Measurements from ENCODE around the gene HIVEP3. TPM values are rescaled to one million over a fixed set of nuclear protein-coding genes. Genes with fewer than 3 reads are reported as not detected.

Gene HIVEP3
- total RNA-seq, 1 experiment from 2014 or later: 6.0 TPM

GRCh38 chr1:41641941-41642527 lies 276.7 kb downstream of the HIVEP3 start:
- intact Hi-C loops (cut with micrococcal nuclease; ENCODE audit: unreplicated experiment) (no loop called here), in situ Hi-C loops (cut with HindIII; ENCODE audit: low pct_unique_long_range_greater_than_20kb, low sequenced_read_pairs) (no loop called here)
- no peak overlapping the region for H3K27ac ChIP-seq (ENCODE audit: low read length)
- DNase-seq (ENCODE audit: low read depth, low spot score) (no peak), ATAC-seq (no peak)
- BruUV-seq (replicated peaks): no TSS peak
- no peak overlapping the region for H3K4me3 ChIP-seq (ENCODE audit: low read depth in 2 of 2, low read length in 2 of 2)
- no peaks in the 10 kb centered on the region for H3K27me3 ChIP-seq (ENCODE audit: control insufficient read depth, insufficient read depth, low read length)
- H3K9me3 ChIP-seq (ENCODE audit: control insufficient read depth, insufficient read depth, low read depth, low read length): no peaks in the 10 kb centered on the region
- ChIA-PET CTCF (no interaction called here), POLR2A (no interaction called here)
- no peaks in the 10 kb centered on the region for H3K4me1 ChIP-seq (ENCODE audit: control insufficient read depth, insufficient read depth, low read length)
- no peaks in the 10 kb centered on the region for H3K36me3 ChIP-seq (ENCODE audit: control insufficient read depth, insufficient read depth, low read length)
- TF ChIP-seq CTCF (IDR thresholded peaks at IDR 0.05) (no peak), TCF7L2 (IDR thresholded peaks at IDR 0.05; ENCODE audit: low read depth, low read length) (no peak), SIN3A (IDR thresholded peaks at IDR 0.05; ENCODE audit: borderline replicate concordance, insufficient read depth, low read depth, low read length) (no peak), POLR2AphosphoS5 (IDR thresholded peaks at IDR 0.05; ENCODE audit: low read depth, low read length) (no peak)
- TF ChIP-seq, protein P1, sequence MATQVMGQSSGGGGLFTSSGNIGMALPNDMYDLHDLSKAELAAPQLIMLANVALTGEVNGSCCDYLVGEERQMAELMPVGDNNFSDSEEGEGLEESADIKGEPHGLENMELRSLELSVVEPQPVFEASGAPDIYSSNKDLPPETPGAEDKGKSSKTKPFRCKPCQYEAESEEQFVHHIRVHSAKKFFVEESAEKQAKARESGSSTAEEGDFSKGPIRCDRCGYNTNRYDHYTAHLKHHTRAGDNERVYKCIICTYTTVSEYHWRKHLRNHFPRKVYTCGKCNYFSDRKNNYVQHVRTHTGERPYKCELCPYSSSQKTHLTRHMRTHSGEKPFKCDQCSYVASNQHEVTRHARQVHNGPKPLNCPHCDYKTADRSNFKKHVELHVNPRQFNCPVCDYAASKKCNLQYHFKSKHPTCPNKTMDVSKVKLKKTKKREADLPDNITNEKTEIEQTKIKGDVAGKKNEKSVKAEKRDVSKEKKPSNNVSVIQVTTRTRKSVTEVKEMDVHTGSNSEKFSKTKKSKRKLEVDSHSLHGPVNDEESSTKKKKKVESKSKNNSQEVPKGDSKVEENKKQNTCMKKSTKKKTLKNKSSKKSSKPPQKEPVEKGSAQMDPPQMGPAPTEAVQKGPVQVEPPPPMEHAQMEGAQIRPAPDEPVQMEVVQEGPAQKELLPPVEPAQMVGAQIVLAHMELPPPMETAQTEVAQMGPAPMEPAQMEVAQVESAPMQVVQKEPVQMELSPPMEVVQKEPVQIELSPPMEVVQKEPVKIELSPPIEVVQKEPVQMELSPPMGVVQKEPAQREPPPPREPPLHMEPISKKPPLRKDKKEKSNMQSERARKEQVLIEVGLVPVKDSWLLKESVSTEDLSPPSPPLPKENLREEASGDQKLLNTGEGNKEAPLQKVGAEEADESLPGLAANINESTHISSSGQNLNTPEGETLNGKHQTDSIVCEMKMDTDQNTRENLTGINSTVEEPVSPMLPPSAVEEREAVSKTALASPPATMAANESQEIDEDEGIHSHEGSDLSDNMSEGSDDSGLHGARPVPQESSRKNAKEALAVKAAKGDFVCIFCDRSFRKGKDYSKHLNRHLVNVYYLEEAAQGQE (IDR thresholded peaks at IDR 0.05; ENCODE audit: insufficient read depth in 1 of 2, low read depth in 2 of 2, low read length in 1 of 2): no peak

DNA sequence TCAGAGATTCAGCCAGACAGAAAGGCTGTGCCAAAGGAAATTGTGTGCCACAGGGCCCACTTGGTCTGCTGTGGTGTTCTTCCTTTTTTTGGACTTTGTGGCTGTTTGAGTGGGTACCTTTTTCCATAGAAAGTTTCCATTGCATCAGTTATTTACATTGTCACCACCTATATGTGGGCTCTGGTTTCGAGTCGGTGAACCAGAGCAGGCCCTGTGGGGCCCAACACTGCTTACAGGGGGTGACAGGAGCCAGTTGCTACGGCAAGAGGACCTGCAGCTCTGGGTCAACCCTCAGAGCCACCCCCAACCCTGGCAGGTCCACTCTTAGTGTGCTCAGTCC lies 277.3 kb downstream of the HIVEP3 start:
- Histone ChIP-seq H3K27me3 (ENCODE audit: control insufficient read depth, insufficient read depth, low read length) (no peaks in the 10 kb centered on the region), H3K4me3 (ENCODE audit: low read depth in 2 of 2, low read length in 2 of 2) (no peak overlapping the region), H3K27ac (ENCODE audit: low read length) (no peak overlapping the region), H3K9me3 (ENCODE audit: control insufficient read depth, insufficient read depth, low read depth, low read length) (no peaks in the 10 kb centered on the region), H3K4me1 (ENCODE audit: control insufficient read depth, insufficient read depth, low read length) (no peaks in the 10 kb centered on the region), H3K36me3 (ENCODE audit: control insufficient read depth, insufficient read depth, low read length) (no peaks in the 10 kb centered on the region)
- TF ChIP-seq SIN3A (IDR thresholded peaks at IDR 0.05; ENCODE audit: borderline replicate concordance, insufficient read depth, low read depth, low read length) (no peak), CTCF (IDR thresholded peaks at IDR 0.05) (no peak), TCF7L2 (IDR thresholded peaks at IDR 0.05; ENCODE audit: low read depth, low read length) (no peak), POLR2AphosphoS5 (IDR thresholded peaks at IDR 0.05; ENCODE audit: low read depth, low read length) (no peak)
- TF ChIP-seq, protein P1 (IDR thresholded peaks at IDR 0.05; ENCODE audit: insufficient read depth in 1 of 2, low read depth in 2 of 2, low read length in 1 of 2): no peak
- ATAC-seq (no peak), DNase-seq (ENCODE audit: low read depth, low spot score) (no peak)
- CTCF ChIA-PET: no interaction called here
- intact Hi-C loops (cut with micrococcal nuclease; ENCODE audit: unreplicated experiment): no loop called here
- POLR2A ChIA-PET: no interaction called here
- no TSS peak for BruUV-seq (replicated peaks)
- in situ Hi-C loops (cut with HindIII; ENCODE audit: low pct_unique_long_range_greater_than_20kb, low sequenced_read_pairs): no loop called here

Data from Panc1 (cell line).